MM.1S (cell line): Measurements from ENCODE around the gene MICU2.

Experiments used
- CTCF ChIP-seq: fragments of 300-600 bp; sonication (generic); IDR thresholded peaks from 2 replicates; pipeline ENCODE4 v1.5.1; 2016; ENCODE audit warnings: antibody characterized with exemption, low read length, mixed read lengths
- EZH2phosphoT487 ChIP-seq: fragments of 300-600 bp; sonication (generic); IDR thresholded peaks from 2 replicates; pipeline ENCODE4 v1.6.1; 2018; ENCODE audit warnings: antibody characterized with exemption, low read length

GRCh38 chr13:21475115-21475514 is 128.9 kb downstream of the MICU2 start:
- TF ChIP-seq EZH2phosphoT487, result no peak
- no peak for TF ChIP-seq CTCF
